Lung (tissue), 12 donors: ENCODE measurements around the gene CNTNAP2. TPM values are rescaled to one million over a fixed set of nuclear protein-coding genes. Genes with fewer than 3 reads are reported as not detected.

Source experiments
- ATAC-seq: fragments of 200-7000 bp; cut with Tn5 transposase; one replicate; pipeline ENCODE4 v1.9.1; 2020; ENCODE audit warnings: moderate number of reproducible peaks; ENCODE audit not compliant: insufficient read depth, low FRiP score
- DNase-seq, 3 donors: peaks; one replicate each; pipeline ENCODE4 v3.0.0-alpha.2; 2013 to 2017
- H3K27ac ChIP-seq, 2 donors: one replicate each; pipeline ENCODE4 v1.5.1; 2013; ENCODE audit warnings: mild to moderate bottlenecking in 2 of 2, moderate library complexity in 2 of 2, control low read depth in 1 of 2, inconsistent platforms in 1 of 2, low read depth in 1 of 2, low read length in 1 of 2
- H3K27me3 ChIP-seq, 3 donors: one replicate each; pipeline ENCODE4 v1.5.1; 2013; ENCODE audit warnings: low read length in 2 of 3; ENCODE audit not compliant: control insufficient read depth in 3 of 3, insufficient read depth in 3 of 3
- H3K36me3 ChIP-seq, 4 donors: one replicate each; pipeline ENCODE4 v1.5.1; 2013; ENCODE audit warnings: low read length in 4 of 4, mild to moderate bottlenecking in 1 of 4, moderate library complexity in 1 of 4; ENCODE audit not compliant: control insufficient read depth in 4 of 4, insufficient read depth in 4 of 4
- H3K4me1 ChIP-seq, 5 donors: one replicate each; pipeline ENCODE4 v1.5.1; 2013; ENCODE audit warnings: low read length in 5 of 5, mild to moderate bottlenecking in 2 of 5, moderate library complexity in 1 of 5; ENCODE audit not compliant: control insufficient read depth in 5 of 5, insufficient read depth in 5 of 5
- H3K4me3 ChIP-seq: one replicate; pipeline ENCODE4 v1.5.1; 2013; ENCODE audit warnings: mild to moderate bottlenecking, control low read depth, moderate library complexity
- H3K9ac ChIP-seq, 2 donors: one replicate each; pipeline ENCODE4 v1.5.1; 2013; ENCODE audit warnings: low read length in 2 of 2, control low read depth in 1 of 2; ENCODE audit not compliant: insufficient read depth in 1 of 2
- H3K9me3 ChIP-seq, 4 donors: one replicate each; pipeline ENCODE4 v1.5.1; 2013; ENCODE audit warnings: low read length in 3 of 4, mild to moderate bottlenecking in 1 of 4, moderate library complexity in 1 of 4; ENCODE audit not compliant: control insufficient read depth in 4 of 4, insufficient read depth in 3 of 4
- WGBS, 2 donors: extraction: QIAGEN DNeasy Blood & Tissue Kit; methylation state at CpG; one replicate each; pipeline ENCODE4 v1.1.7; 2013; 5-methylcytosine and 5-hydroxymethylcytosine counted together
- polyA plus RNA-seq, 2 donors: library from polyadenylated mRNA; stranded (reverse); fragments of 200-250 nt; gene quantifications; one replicate each; pipeline ENCODE4 v1.2.1, GENCODE V29; 2013
- total RNA-seq, 2 donors: library from RNA; depleted of rRNA in 1 of 2; stranded (reverse); fragments of >200 nt in 1 of 2; gene quantifications; one replicate each; pipeline ENCODE4 v1.2.1, GENCODE V29; 2014 to 2021
- TF ChIP-seq, protein P1 (sequence below): IDR thresholded peaks from 2 replicates; pipeline ENCODE4 v1.5.1; 2012; ENCODE audit warnings: mild to moderate bottlenecking; ENCODE audit errors: control extremely low read depth, extremely low read depth
- donor health status: control.
- donor health status: control.
- donor health status: Bipolar disorder and iron deficiency.
- donor health status: healthy.
- donor health status: DM: yes; HTN: yes; CAD: no.

Gene CNTNAP2
- total and polyA plus RNA-seq, 4 donors: 0.18 to 45.3 (median 0.52) TPM

DNA sequence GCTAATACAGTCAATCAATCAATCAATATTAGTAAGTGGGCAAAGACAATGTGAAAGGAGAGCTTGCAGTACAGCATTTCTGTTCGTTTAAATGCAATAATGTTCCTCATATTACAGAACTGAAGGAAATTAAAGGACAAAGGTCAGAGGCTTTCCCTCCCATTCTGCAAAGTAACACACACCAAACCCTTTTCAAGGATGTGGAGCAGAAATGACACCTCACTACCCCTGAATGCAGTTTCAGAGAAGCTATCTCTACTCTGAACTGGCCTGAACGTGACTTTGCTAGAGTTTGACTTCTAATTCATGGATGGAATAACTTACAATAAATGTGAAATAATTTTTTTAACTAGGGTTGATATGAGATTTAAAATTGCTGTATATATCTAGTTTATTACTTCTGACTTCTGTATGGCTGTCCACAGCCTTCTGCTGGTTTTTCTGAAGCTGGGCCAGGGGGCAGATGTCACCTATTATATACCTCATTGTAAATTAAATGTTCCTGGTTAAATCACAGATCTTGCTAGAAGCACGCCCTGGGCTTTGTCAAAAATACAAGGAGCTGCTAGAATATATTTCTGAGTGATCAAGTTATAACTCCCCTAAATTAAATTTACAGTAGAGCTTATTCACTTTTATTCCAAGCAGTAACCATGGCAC lies 2317.1 kb downstream of the CNTNAP2 start:
- Histone ChIP-seq H3K9ac (no peak overlapping the region), H3K9me3 (peaks cover 0 to 2% (median 0%) of the 10 kb centered on the region in 4 donors), H3K27me3 (no peaks in the 10 kb centered on the region), H3K4me3 (no peak overlapping the region), H3K4me1 (no peaks in the 10 kb centered on the region), H3K27ac (no peak overlapping the region), H3K36me3 (no peaks in the 10 kb centered on the region)
- TF ChIP-seq, protein P1, sequence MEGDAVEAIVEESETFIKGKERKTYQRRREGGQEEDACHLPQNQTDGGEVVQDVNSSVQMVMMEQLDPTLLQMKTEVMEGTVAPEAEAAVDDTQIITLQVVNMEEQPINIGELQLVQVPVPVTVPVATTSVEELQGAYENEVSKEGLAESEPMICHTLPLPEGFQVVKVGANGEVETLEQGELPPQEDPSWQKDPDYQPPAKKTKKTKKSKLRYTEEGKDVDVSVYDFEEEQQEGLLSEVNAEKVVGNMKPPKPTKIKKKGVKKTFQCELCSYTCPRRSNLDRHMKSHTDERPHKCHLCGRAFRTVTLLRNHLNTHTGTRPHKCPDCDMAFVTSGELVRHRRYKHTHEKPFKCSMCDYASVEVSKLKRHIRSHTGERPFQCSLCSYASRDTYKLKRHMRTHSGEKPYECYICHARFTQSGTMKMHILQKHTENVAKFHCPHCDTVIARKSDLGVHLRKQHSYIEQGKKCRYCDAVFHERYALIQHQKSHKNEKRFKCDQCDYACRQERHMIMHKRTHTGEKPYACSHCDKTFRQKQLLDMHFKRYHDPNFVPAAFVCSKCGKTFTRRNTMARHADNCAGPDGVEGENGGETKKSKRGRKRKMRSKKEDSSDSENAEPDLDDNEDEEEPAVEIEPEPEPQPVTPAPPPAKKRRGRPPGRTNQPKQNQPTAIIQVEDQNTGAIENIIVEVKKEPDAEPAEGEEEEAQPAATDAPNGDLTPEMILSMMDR: no peak
- ATAC-seq: no peak
- no peak for DNase-seq
- WGBS, 2 donors: 74 to 75% methylated on average over 3 of the region's 3 CpGs

DNA sequence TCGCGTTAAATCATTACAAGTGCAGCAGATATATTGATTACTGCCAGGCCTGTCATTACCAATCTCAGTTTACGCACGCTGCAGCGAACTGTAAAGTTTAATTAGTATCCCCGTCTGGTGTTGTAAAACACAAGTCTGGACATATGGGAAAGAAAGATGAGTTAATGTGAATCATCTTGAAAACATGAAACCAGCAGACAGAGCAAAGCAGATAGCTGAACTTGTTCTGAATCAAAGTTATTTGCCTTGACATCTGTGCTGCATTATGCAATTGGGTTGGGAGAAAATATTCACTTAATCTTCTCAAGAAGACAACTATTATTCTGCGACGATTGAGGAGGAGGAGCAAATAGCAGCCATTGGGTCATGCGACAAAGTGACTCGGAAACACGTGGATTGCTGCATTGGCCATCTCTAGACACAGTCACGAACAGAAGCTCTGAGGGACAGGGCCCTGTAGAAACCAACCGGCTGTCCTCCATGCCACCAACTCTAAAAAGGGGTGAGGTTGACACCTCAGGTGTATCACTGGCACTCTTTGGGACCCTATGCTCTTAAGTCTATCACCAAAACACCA lies 2317.7 kb downstream of the CNTNAP2 start:
- 87 to 89% methylated on average over 13 of the region's 13 CpGs for WGBS, 2 donors
- no peaks in the 10 kb centered on the region for H3K36me3 ChIP-seq
- DNase-seq: no peak
- H3K9me3 ChIP-seq: peaks cover 0 to 2% (median 0%) of the 10 kb centered on the region in 4 donors
- TF ChIP-seq, protein P1: no peak
- ATAC-seq: no peak
- no peak overlapping the region for H3K27ac ChIP-seq
- H3K27me3 ChIP-seq: no peaks in the 10 kb centered on the region
- no peaks in the 10 kb centered on the region for H3K4me1 ChIP-seq
- H3K9ac ChIP-seq: no peak overlapping the region
- H3K4me3 ChIP-seq: no peak overlapping the region

DNA sequence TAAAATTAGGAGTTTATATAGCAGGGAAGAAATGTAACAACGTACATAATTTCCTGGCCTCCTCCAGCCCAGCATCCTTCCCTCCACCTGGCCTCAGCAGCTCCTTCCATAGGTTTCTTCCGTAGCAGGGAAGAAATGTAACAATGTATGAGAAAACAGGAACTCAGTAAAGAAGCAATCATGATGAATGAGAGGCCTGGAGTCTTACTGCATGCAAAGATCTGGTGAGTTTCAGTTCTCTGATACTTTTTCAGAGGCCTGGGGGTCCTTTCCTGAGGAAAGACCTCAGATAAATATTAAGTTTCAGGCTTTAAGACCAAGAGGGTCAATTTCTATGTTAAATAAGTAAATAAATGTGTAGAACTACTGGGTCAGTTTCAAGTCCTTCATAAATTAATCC lies 2318.3 kb downstream of the CNTNAP2 start:
- no peak overlapping the region for H3K27ac ChIP-seq
- H3K4me3 ChIP-seq: no peak overlapping the region
- DNase-seq (no peak), ATAC-seq (no peak)
- no peaks in the 10 kb centered on the region for H3K36me3 ChIP-seq
- peaks cover 0 to 2% (median 0%) of the 10 kb centered on the region in 4 donors for H3K9me3 ChIP-seq
- no peak overlapping the region for H3K9ac ChIP-seq
- WGBS, 2 donors: 42 to 45% methylated on average over 2 of the region's 2 CpGs
- H3K4me1 ChIP-seq: no peaks in the 10 kb centered on the region
- TF ChIP-seq, protein P1: no peak
- H3K27me3 ChIP-seq: no peaks in the 10 kb centered on the region
